GM11168 (cell line): ENCODE data around the gene UBE2H.

Source experiments
- in situ Hi-C: fragments of 300-500 bp; cut with MboI; formaldehyde crosslinking; loops from one replicate; pipeline ENCODE4 v1.12.0; 2022; ENCODE audit warnings: low sequenced_read_pairs; ENCODE audit not compliant: unreplicated experiment

UBE2H gene

GRCh38 chr7:129951226-129952085 is 1.3 kb downstream of the UBE2H start:
- in situ Hi-C loops = no loop called here

- in situ Hi-C loops = no loop called here
Measured at GRCh38 chr7:129950933-129951225, 1.9 kb downstream of the UBE2H start.

GRCh38 chr7:129950191-129950932 is 2.4 kb downstream of the UBE2H start:
- in situ Hi-C loops = no loop called here

- in situ Hi-C loops = no loop called here
Measured at GRCh38 chr7:129949292-129950133, 3.2 kb downstream of the UBE2H start.

GRCh38 chr7:129948877-129949291 is 3.9 kb downstream of the UBE2H start:
- in situ Hi-C loops = no loop called here

GRCh38 chr7:129948338-129948737 is 4.4 kb downstream of the UBE2H start:
- in situ Hi-C loops = no loop called here

- in situ Hi-C loops = no loop called here
Measured at GRCh38 chr7:129947701-129948100, 5.1 kb downstream of the UBE2H start.

GRCh38 chr7:129947049-129947448 is 5.7 kb downstream of the UBE2H start:
- in situ Hi-C loops = no loop called here

- in situ Hi-C loops = no loop called here
Measured at GRCh38 chr7:129946282-129946681, 6.5 kb downstream of the UBE2H start.

GRCh38 chr7:129943352-129943751 is 9.4 kb downstream of the UBE2H start:
- in situ Hi-C loops = no loop called here

- in situ Hi-C loops = no loop called here
Measured at GRCh38 chr7:129940329-129940728, 12.4 kb downstream of the UBE2H start.

- in situ Hi-C loops = no loop called here
Measured at GRCh38 chr7:129939881-129940280, 12.9 kb downstream of the UBE2H start.

GRCh38 chr7:129933627-129934026 is 19.1 kb downstream of the UBE2H start:
- in situ Hi-C loops = no loop called here

- in situ Hi-C loops = no loop called here
Measured at GRCh38 chr7:129926618-129927017, 26.1 kb downstream of the UBE2H start.

- in situ Hi-C loops = no loop called here
Measured at GRCh38 chr7:129925416-129926002, 27.3 kb downstream of the UBE2H start.

- in situ Hi-C loops = no loop called here
Measured at GRCh38 chr7:129924602-129925001, 28.2 kb downstream of the UBE2H start.

- in situ Hi-C loops = no loop called here
Measured at GRCh38 chr7:129923709-129924108, 29.1 kb downstream of the UBE2H start.

GRCh38 chr7:129919492-129919891 is 33.3 kb downstream of the UBE2H start:
- in situ Hi-C loops = no loop called here

GRCh38 chr7:129918922-129919321 is 33.8 kb downstream of the UBE2H start:
- in situ Hi-C loops = no loop called here

- in situ Hi-C loops = no loop called here
Measured at GRCh38 chr7:129917934-129918333, 34.8 kb downstream of the UBE2H start.
